ACC112 (cell line): Measurements from ENCODE around the gene HEMGN.
"Not testable (repeated sequence)": the region's sequence is repeated elsewhere in the genome, so short reads cannot be mapped to it uniquely, and the experiment has no call there.

Source experiments
- H2AFZ ChIP-seq: fragments of 200-600 bp; sonication (generic); one replicate; pipeline ENCODE4 v1.6.0; 2017; ENCODE audit warnings: antibody characterized with exemption, low read length; ENCODE audit not compliant: unreplicated experiment
- H3K27ac ChIP-seq: fragments of 200-600 bp; sonication (generic); 2 replicates; pipeline ENCODE4 v1.5.1; 2014; ENCODE audit warnings: low read depth, mild to moderate bottlenecking, antibody characterized with exemption, low read length, moderate library complexity
- H3K27me3 ChIP-seq: fragments of 200-600 bp; sonication (generic); 2 replicates; pipeline ENCODE4 v1.6.1; 2014; ENCODE audit warnings: mild to moderate bottlenecking, antibody characterized with exemption, low read length, moderate library complexity, mixed read lengths; ENCODE audit not compliant: insufficient read depth
- H3K36me3 ChIP-seq: fragments of 200-600 bp; sonication (generic); 2 replicates; pipeline ENCODE4 v1.6.1; 2016; ENCODE audit warnings: mild to moderate bottlenecking, antibody characterized with exemption, low read length, moderate library complexity, mixed read lengths; ENCODE audit not compliant: insufficient read depth
- H3K4me1 ChIP-seq: fragments of 200-600 bp; sonication (generic); one replicate; pipeline ENCODE4 v1.6.1; 2016; ENCODE audit warnings: low read length, mixed read lengths; ENCODE audit not compliant: insufficient read depth, unreplicated experiment, control insufficient read depth
- H3K4me3 ChIP-seq: fragments of 200-600 bp; sonication (generic); 2 replicates; pipeline ENCODE4 v1.5.1; 2014; ENCODE audit warnings: mild to moderate bottlenecking, low read depth, low read length
- H3K79me2 ChIP-seq: fragments of 200-600 bp; sonication (generic); one replicate; pipeline ENCODE4 v1.6.0; 2016; ENCODE audit warnings: low read length; ENCODE audit not compliant: control insufficient read depth, unreplicated experiment, insufficient read depth

Gene HEMGN

DNA sequence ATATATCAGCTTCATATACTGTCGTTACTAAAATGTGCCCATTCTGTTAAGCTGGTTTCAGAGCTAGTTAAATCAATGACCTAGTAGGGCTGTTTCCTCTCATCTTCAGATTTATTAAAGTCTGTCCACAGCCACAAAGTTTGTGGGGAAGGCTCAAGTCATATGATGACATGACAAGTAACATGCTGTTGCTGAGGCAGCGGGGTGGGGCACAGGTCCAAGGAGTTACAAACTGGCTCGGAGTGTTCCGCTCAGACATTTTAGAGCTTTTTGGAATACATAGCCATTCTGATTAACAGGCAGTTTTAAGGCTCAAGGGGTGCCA lies 42.5 kb upstream of the HEMGN start:
- H2AFZ ChIP-seq: no peak overlapping the region
- peaks cover 13% of the 10 kb centered on the region for H3K4me1 ChIP-seq
- H3K27me3 ChIP-seq: no peaks in the 10 kb centered on the region
- H3K4me3 ChIP-seq: no peak overlapping the region
- no peak overlapping the region for H3K27ac ChIP-seq
- peaks cover 25% of the 10 kb centered on the region for H3K79me2 ChIP-seq
- H3K36me3 ChIP-seq: no peaks in the 10 kb centered on the region

- H3K36me3 ChIP-seq: no peaks in the 10 kb centered on the region
- no peak overlapping the region for H3K27ac ChIP-seq
- H3K4me3 ChIP-seq: no peak overlapping the region
- H3K27me3 ChIP-seq: no peaks in the 10 kb centered on the region
- H2AFZ ChIP-seq: no peak overlapping the region
- peaks cover 20% of the 10 kb centered on the region for H3K79me2 ChIP-seq
- peaks cover 11% of the 10 kb centered on the region for H3K4me1 ChIP-seq
Measured at GRCh38 chr9:97979788-97980478, 42.0 kb upstream of the HEMGN start.

DNA sequence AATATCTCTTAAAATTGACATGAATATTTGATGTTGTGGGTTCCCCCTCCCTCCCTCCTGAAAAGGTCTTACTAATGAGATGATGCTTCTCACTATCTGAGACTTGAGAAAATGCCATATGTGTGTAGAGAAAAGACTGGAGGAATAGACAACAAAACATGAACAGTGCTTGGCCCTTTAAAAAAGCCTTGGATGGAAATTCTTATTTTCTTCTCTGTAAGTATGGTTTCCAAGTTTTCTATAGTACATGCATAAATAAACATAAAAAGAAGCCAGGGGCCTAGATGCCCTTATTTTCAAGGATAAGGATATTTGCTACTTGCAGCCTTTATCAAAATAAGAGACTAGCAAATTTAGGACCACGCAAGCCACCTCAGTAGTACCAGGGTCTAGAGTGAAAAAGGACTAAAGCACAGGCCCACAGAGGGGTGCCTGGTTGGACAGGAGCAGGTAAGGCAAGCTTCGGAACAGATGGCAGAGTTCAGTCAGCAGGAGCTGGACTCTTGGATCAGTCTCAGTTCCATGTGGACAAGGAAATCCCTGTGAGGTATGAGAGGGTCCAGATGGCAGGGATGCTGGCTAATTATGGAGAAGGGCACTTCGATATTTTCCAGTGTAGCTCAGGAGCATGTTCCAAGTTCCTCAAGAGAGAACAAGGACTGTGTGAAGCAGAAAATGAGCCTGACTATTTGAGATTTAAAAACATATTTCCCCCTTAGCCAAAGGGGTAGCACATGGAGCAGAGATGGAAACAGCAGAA lies 40.6 kb upstream of the HEMGN start:
- Histone ChIP-seq H3K4me3 (no peak overlapping the region), H3K27ac (no peak overlapping the region), H3K36me3 (no peaks in the 10 kb centered on the region), H2AFZ (no peak overlapping the region), H3K4me1 (peaks cover 11% of the 10 kb centered on the region), H3K79me2 (peaks cover 6% of the 10 kb centered on the region), H3K27me3 (no peaks in the 10 kb centered on the region)

DNA sequence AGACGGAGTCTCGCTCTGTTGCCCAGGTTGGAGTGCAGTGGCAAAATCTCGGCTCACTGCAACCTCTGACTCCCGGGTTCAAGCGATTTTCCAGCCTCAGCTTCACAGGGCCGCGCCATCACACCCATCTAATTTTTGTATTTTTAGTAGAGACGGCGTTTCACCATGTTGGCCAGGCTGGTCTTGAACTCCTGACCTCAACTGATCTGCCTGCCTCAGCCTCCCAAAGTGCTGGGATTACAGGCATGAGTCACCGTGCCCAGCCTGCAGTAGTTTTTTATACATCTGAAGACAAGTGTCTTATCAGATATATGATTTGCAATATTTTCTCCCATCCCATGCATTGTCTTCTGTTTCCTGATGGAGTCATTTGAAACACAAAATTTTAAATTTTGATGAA lies 38.7 kb upstream of the HEMGN start:
- H3K27ac ChIP-seq, H3K4me1 ChIP-seq, H3K36me3 ChIP-seq, H3K79me2 ChIP-seq, H2AFZ ChIP-seq, H3K4me3 ChIP-seq, H3K27me3 ChIP-seq: not testable (repeated sequence)

GRCh38 chr9:97975376-97975775 lies 37.4 kb upstream of the HEMGN start:
- Histone ChIP-seq H3K4me3 (no peak overlapping the region), H3K79me2 (no peaks in the 10 kb centered on the region), H2AFZ (no peak overlapping the region), H3K27me3 (no peaks in the 10 kb centered on the region), H3K27ac (no peak overlapping the region), H3K36me3 (no peaks in the 10 kb centered on the region), H3K4me1 (no peaks in the 10 kb centered on the region)

- no peaks in the 10 kb centered on the region for H3K79me2 ChIP-seq
- H3K27ac ChIP-seq: no peak overlapping the region
- H3K4me3 ChIP-seq: no peak overlapping the region
- no peaks in the 10 kb centered on the region for H3K4me1 ChIP-seq
- no peaks in the 10 kb centered on the region for H3K27me3 ChIP-seq
- H2AFZ ChIP-seq: no peak overlapping the region
- H3K36me3 ChIP-seq: no peaks in the 10 kb centered on the region
Measured at GRCh38 chr9:97972753-97973152, 34.8 kb upstream of the HEMGN start.

- Histone ChIP-seq H3K4me3 (no peak overlapping the region), H3K4me1 (no peaks in the 10 kb centered on the region), H2AFZ (no peak overlapping the region), H3K27ac (no peak overlapping the region), H3K36me3 (no peaks in the 10 kb centered on the region), H3K79me2 (no peaks in the 10 kb centered on the region), H3K27me3 (no peaks in the 10 kb centered on the region)
Measured at GRCh38 chr9:97970165-97970564, 32.2 kb upstream of the HEMGN start.

DNA sequence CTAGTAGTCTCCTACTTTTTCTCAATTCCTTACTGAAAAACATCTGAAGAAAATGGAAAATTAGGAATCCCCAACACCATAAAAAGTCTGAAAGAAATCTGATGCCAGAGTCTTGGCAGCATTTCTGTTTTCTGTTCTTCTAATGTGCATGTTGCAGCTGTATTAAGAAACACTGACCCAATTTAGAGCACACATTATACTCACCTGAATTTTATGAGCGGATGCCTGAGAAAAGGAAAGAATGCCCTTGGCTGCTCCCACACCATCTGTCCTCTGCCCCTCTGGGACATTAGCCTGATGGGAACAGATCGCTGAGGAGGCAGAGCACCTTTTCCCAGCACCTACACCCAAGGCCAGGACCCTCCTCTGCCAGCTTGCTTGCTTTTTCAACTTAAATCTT lies 31.0 kb upstream of the HEMGN start:
- H3K79me2 ChIP-seq: no peaks in the 10 kb centered on the region
- H2AFZ ChIP-seq: no peak overlapping the region
- H3K36me3 ChIP-seq: no peaks in the 10 kb centered on the region
- no peaks in the 10 kb centered on the region for H3K4me1 ChIP-seq
- no peaks in the 10 kb centered on the region for H3K27me3 ChIP-seq
- no peak overlapping the region for H3K4me3 ChIP-seq
- H3K27ac ChIP-seq: no peak overlapping the region

GRCh38 chr9:97966493-97966892 lies 28.5 kb upstream of the HEMGN start:
- no peaks in the 10 kb centered on the region for H3K36me3 ChIP-seq
- H3K27me3 ChIP-seq: no peaks in the 10 kb centered on the region
- no peaks in the 10 kb centered on the region for H3K79me2 ChIP-seq
- no peaks in the 10 kb centered on the region for H3K4me1 ChIP-seq
- no peak overlapping the region for H3K27ac ChIP-seq
- H2AFZ ChIP-seq: no peak overlapping the region
- H3K4me3 ChIP-seq: no peak overlapping the region

DNA sequence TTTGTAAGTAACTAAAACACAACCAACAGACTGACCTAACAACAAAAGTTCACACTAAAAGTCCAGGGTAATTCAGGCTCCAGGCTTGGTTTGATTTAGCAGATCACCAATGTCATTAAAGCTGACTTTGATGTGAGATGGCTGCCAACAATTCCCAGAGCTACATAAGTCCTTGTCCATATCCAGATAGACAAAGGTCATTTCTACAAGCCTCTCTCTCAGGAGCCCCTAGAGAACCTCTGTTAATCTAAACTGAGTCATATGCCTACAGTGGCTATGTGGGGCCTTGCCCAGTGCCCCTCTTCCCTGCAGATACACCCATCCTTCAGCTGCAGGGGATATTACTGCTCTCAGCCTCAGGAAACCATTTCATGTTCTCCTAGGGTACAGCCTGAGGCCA lies 26.9 kb upstream of the HEMGN start:
- Histone ChIP-seq H3K79me2 (no peaks in the 10 kb centered on the region), H3K27me3 (no peaks in the 10 kb centered on the region), H3K4me3 (no peak overlapping the region), H2AFZ (no peak overlapping the region), H3K4me1 (no peaks in the 10 kb centered on the region), H3K27ac (no peak overlapping the region), H3K36me3 (no peaks in the 10 kb centered on the region)

GRCh38 chr9:97963232-97963631 lies 25.3 kb upstream of the HEMGN start:
- no peak overlapping the region for H3K27ac ChIP-seq
- H3K27me3 ChIP-seq: no peaks in the 10 kb centered on the region
- H3K4me1 ChIP-seq: peaks cover 9% of the 10 kb centered on the region
- no peak overlapping the region for H3K4me3 ChIP-seq
- no peaks in the 10 kb centered on the region for H3K36me3 ChIP-seq
- no peak overlapping the region for H2AFZ ChIP-seq
- no peaks in the 10 kb centered on the region for H3K79me2 ChIP-seq
